ENCODE data around the gene LILRA1.
"Not testable (repeated sequence)": the region's sequence is repeated elsewhere in the genome, so short reads cannot be mapped to it uniquely, and the experiment has no call there.

Gene LILRA1

DNA sequence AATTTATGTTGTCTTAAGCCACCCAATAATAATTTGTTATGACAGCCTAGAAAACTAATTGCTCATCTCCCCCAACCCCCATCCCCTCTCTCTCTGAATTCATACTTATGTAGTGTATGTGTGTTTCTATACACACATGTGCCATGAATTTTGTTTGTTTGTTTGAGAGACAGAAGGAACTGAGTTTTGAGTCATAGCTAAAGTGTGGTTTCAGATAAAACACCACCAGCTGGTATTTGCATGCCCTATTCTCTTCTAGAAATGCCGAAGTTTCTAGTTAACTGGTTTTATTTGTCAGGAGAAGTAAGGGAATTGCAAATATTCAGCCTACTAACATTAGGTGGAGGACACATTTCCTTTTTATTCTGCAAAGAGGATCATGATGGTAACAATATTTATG lies 37.2 kb upstream of the LILRA1 start:
- TF ChIP-seq CTCF (conservative IDR thresholded peaks at IDR 0.05) (no peak), ZFX (IDR thresholded peaks at IDR 0.05) (no peak)

DNA sequence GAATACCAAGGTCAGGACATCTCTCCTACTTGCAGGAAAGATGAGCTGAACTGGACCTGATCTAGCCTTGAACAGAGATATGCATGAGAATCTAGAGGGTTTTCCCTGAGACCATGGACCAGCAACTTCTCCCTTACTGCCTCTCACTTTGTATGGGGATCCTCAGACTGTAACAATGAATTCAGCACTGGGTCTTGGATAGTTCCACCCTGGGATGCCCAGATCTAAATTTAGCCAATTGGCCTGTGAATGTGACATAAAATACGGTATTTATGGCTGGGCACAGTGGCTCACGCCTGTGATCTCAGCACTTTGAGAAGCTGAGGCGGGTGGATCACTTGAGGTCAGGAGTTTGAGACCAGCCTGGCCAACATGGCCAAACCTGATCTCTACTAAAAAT lies 35.1 kb upstream of the LILRA1 start:
- TF ChIP-seq ZFX (IDR thresholded peaks at IDR 0.05): no peak
- TF ChIP-seq CTCF (conservative IDR thresholded peaks at IDR 0.05): no peak
- H3K27ac ChIP-seq: no peak overlapping the region

More for the DNA sequence above, 37.2 kb upstream of the LILRA1 start:
- no peak overlapping the region for H3K27ac ChIP-seq

DNA sequence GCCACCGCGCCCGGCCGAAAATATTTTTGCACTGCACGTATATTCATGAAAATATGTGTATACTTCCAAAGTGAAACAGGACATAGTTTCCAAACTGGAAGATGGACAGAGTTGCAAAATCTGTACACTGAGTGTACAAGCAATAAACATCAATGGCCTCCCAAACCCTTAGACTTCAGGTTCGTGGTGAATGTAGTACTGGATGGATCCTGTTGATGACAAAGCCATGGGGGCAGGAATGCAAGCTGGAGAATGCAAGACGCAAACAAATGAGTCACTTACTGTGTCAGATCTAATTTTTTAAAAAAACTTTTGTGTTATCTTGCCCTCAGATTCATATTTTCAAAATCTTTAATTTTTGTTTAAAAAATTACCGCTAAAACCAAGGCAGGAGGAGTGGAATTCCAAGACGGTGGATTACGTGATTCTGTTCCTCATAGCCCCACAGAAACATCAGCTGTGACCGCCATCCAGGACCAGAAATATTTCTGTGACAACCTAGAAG lies 32.5 kb upstream of the LILRA1 start:
- no peak for TF ChIP-seq ZFX (IDR thresholded peaks at IDR 0.05)
- TF ChIP-seq CTCF (conservative IDR thresholded peaks at IDR 0.05): no peak

GRCh38 chr19:54561840-54562239 lies 31.6 kb upstream of the LILRA1 start:
- no peak for TF ChIP-seq CTCF (conservative IDR thresholded peaks at IDR 0.05)
- no peak for TF ChIP-seq ZFX (IDR thresholded peaks at IDR 0.05)
- H3K27ac ChIP-seq: no peak overlapping the region

More for the DNA sequence above, 32.5 kb upstream of the LILRA1 start:
- no peak overlapping the region for H3K27ac ChIP-seq

DNA sequence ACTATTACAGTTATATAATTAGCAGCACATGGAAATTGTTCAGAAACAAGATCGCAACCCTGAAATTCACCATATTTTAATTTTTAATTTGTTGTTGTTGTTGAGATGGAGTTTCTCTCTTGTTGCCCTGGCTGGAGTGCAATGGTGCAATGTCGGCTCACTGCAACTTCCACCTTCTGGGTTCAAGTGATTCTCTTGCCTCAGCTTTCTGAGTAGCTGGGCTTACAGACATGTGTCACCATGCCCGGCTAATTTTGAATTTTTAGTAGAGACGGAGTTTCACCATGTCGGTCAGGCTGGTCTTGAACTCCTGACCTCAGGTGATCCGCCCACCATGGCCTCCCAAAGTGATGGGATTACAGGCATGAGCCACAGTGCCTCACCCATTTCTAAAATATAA lies 30.2 kb upstream of the LILRA1 start:
- H3K27ac ChIP-seq: not testable (repeated sequence)

DNA sequence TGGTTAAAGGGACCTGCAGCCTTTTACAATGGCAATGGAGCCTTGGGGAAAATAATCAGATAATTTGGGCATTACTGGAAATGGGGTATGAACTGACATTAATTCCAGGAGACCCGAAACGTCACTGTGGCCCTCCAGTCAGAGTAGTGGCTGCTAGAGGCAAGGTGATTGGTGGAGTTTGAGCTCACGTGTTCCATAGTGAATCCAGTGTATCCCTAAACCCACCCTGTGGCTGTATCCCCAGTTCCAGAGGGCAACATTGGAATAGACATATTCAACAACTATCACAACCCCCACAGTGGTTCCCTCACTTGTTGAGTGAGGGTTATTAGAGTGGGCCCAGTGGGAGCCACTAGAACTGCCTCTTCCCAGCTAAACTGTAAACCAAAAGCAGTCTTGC lies 23.1 kb upstream of the LILRA1 start:
- H3K27ac ChIP-seq: no peak overlapping the region
- TF ChIP-seq ZFX (IDR thresholded peaks at IDR 0.05) (no peak), CTCF (conservative IDR thresholded peaks at IDR 0.05) (no peak)

DNA sequence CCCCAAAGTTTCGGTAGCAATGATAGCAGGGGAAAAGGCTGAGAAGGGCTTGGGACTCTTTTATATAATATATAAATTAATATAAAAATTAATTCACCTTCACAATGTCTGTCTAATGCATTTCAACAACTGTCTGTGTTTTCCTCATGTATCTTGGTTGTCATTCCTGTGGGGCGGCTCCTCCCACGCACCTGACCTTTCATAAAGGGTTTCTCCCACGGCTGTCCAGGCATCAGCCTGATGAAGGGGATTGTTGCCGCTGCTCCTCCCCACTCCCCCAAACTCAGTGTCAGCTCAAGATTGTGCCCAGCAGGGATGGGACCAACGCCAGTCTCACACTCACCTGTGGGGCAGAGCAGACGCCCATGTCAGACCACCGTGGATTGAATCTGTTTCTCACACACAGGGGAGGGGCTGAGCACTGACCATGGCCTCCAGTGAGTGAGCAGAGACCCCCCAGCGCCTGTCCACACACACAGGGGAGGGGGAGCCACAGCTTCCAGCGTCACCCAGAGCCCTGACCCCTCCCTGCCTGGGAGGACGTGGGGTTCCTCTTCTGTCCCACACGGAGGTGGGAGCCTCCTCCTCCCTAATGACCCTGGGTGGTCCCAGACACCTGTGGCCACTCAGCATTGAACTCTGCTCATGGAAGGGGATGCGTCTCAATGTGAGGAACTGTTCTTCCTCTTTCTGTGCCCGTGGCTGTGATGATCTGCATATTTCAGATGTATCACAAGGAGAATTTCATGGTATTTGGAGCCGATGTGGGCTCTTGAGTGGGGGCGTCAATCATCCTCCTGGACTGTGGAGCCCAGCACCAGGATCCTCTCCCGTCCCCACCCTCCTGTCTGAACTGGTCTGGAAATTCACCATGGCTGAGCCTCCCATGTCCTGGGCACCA lies 21.5 kb upstream of the LILRA1 start:
- not testable (repeated sequence) for H3K27ac ChIP-seq

DNA sequence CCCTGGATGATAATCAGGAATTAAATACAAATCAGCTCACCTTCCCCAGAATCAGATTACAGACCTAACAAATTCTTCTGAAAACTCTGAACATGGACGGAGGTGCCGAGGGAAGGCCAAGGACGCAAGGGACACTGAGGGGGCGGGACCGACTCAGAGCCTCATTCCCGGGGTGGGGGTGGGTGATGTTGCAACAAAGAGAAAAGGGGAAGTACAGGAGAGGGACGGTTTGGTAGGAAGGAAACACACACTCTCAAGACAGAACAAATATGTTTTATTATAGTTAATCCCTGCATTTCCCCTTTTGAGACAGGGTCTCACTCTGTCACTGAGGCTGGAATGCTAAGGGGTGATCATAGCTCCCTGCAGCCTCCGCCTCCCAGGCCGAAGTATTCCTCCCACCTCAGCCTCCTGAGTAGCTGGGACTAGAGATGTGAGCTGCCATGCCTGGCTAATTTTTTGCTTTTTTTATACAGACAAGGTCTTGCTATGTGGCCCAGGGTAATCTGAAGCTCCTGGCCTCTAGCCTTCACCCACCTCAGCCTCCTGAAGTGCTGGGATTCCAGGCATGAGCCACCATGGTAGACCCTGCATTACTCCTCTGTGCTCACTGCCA lies 20.6 kb upstream of the LILRA1 start:
- no peak overlapping the region for H3K27ac ChIP-seq
- TF ChIP-seq ZFX (IDR thresholded peaks at IDR 0.05): no peak
- TF ChIP-seq CTCF (conservative IDR thresholded peaks at IDR 0.05): no peak

All from C4-2B (cell line).